WTC11 (cell line): ENCODE results near the gene REPIN1. TPM values are rescaled to one million over a fixed set of nuclear protein-coding genes. Genes with fewer than 3 reads are reported as not detected.
A peak's percentile ranks its signal among the peaks of the same experiment; 100 is the strongest.

ENCODE experiments used
- ATAC-seq: fragments of 200-7000 bp; cut with Tn5 transposase; 2 replicates; pipeline ENCODE4 v1.10.0; 2021; ENCODE audit warnings: mild to moderate bottlenecking, moderate library complexity
- CTCF ChIA-PET: fragments of 300-600 bp; sonication (Branson Sonifier 250); formaldehyde crosslinking; loops from one replicate; lab custom pipeline; 2021; ENCODE audit warnings: antibody characterized with exemption; lab: Charles Lee
- POLR2A ChIA-PET: fragments of 350-600 bp; sonication (Branson Sonifier 250); formaldehyde crosslinking; loops from one replicate; lab custom pipeline; 2021; ENCODE audit warnings: antibody characterized with exemption; lab: Charles Lee
- DNase-seq: peaks from one replicate; pipeline ENCODE4 v3.0.0; 2021; ENCODE audit warnings: low spot score
- H3K27ac Mint-ChIP-seq: 2 replicates; pipeline ENCODE4 v1.8.0; 2021; ENCODE audit warnings: mixed read lengths
- H3K27me3 Mint-ChIP-seq: 2 replicates; pipeline ENCODE4 v1.8.0; 2021; ENCODE audit warnings: low read depth, mild to moderate bottlenecking, moderate library complexity, mixed read lengths
- H3K36me3 Mint-ChIP-seq: 2 replicates; pipeline ENCODE4 v1.8.0; 2021; ENCODE audit warnings: mixed read lengths
- H3K4me1 Mint-ChIP-seq: 2 replicates; pipeline ENCODE4 v1.8.0; 2022; ENCODE audit warnings: mixed read lengths
- H3K4me3 Mint-ChIP-seq: 2 replicates; pipeline ENCODE4 v1.8.0; 2021; ENCODE audit warnings: mild to moderate bottlenecking, moderate library complexity, mixed read lengths
- H3K9me3 Mint-ChIP-seq: 2 replicates; pipeline ENCODE4 v1.8.0; 2021; ENCODE audit warnings: mixed read lengths
- ATF6 ChIP-seq: sonication (generic); formaldehyde crosslinking; IDR thresholded peaks from 2 replicates; pipeline ENCODE4 v1.8.1; 2023; ENCODE audit warnings: mild to moderate bottlenecking, missing genetic modification reagents
- CDX4 ChIP-seq: fragments of 250-450 bp; sonication (Bioruptor Pico); IDR thresholded peaks from 2 replicates; pipeline ENCODE4 v1.9.0; 2021; ENCODE audit warnings: moderate library complexity, mild to moderate bottlenecking, inconsistent platforms, borderline replicate concordance
- CREB1 ChIP-seq: sonication (generic); formaldehyde crosslinking; IDR thresholded peaks from 2 replicates; pipeline ENCODE4 v1.8.0; 2023; ENCODE audit warnings: mild to moderate bottlenecking, missing genetic modification reagents
- ELF4 ChIP-seq: sonication (generic); formaldehyde crosslinking; IDR thresholded peaks from 2 replicates; pipeline ENCODE4 v1.8.1; 2022; ENCODE audit warnings: low read depth, mild to moderate bottlenecking, moderate library complexity, missing genetic modification reagents
- ESRRA ChIP-seq: sonication (generic); formaldehyde crosslinking; IDR thresholded peaks from 2 replicates; pipeline ENCODE4 v1.8.1; 2022; ENCODE audit warnings: mild to moderate bottlenecking, missing genetic modification reagents, borderline replicate concordance
- FOXJ3 ChIP-seq: sonication (generic); formaldehyde crosslinking; IDR thresholded peaks from 2 replicates; pipeline ENCODE4 v1.9.0; 2021; ENCODE audit warnings: missing genetic modification reagents, mild to moderate bottlenecking, borderline replicate concordance
- FOXK1 ChIP-seq: sonication (generic); formaldehyde crosslinking; IDR thresholded peaks from 2 replicates; pipeline ENCODE4 v1.8.0; 2022; ENCODE audit warnings: mild to moderate bottlenecking, moderate library complexity, missing genetic modification reagents
- JAZF1 ChIP-seq: fragments of 250-450 bp; sonication (Bioruptor Pico); IDR thresholded peaks from 2 replicates; pipeline ENCODE4 v1.9.0; 2021; ENCODE audit warnings: moderate library complexity, mild to moderate bottlenecking, inconsistent platforms
- PRRX2 ChIP-seq: fragments of 250-450 bp; sonication (Bioruptor Pico); IDR thresholded peaks from 2 replicates; pipeline ENCODE4 v1.8.0; 2021; ENCODE audit warnings: mild to moderate bottlenecking
- SP1 ChIP-seq: sonication (generic); formaldehyde crosslinking; conservative IDR thresholded peaks from 2 replicates; pipeline ENCODE4 v1.8.1; 2022; ENCODE audit warnings: missing genetic modification reagents
- USF1 ChIP-seq: sonication (generic); formaldehyde crosslinking; IDR thresholded peaks from 2 replicates; pipeline ENCODE4 v1.8.0; 2022; ENCODE audit warnings: mild to moderate bottlenecking, missing genetic modification reagents
- ZNF121 ChIP-seq: sonication (generic); formaldehyde crosslinking; IDR thresholded peaks from 2 replicates; pipeline ENCODE4 v1.8.0; 2023; ENCODE audit warnings: missing genetic modification reagents
- ZNF138 ChIP-seq: sonication (generic); formaldehyde crosslinking; conservative IDR thresholded peaks from 2 replicates; pipeline ENCODE4 v1.8.1; 2022; ENCODE audit warnings: mild to moderate bottlenecking, moderate library complexity, missing genetic modification reagents
- ZNF232 ChIP-seq: sonication (generic); formaldehyde crosslinking; IDR thresholded peaks from 2 replicates; pipeline ENCODE4 v1.8.0; 2022; ENCODE audit warnings: mild to moderate bottlenecking, missing genetic modification reagents
- ZNF317 ChIP-seq: sonication (generic); formaldehyde crosslinking; IDR thresholded peaks from 2 replicates; pipeline ENCODE4 v1.8.1; 2023; ENCODE audit warnings: low read depth, mild to moderate bottlenecking, moderate library complexity, missing genetic modification reagents, borderline replicate concordance
- ZNF423 ChIP-seq: fragments of 250-450 bp; sonication (Bioruptor Pico); IDR thresholded peaks from 2 replicates; pipeline ENCODE4 v2.1.2; 2022; ENCODE audit warnings: mild to moderate bottlenecking, moderate library complexity
- ZNF512 ChIP-seq: sonication (generic); formaldehyde crosslinking; IDR thresholded peaks from 2 replicates; pipeline ENCODE4 v1.8.1; 2022; ENCODE audit warnings: missing genetic modification reagents, borderline replicate concordance
- total RNA-seq: library from RNA; stranded (reverse); gene quantifications from 3 replicates; pipeline ENCODE4 v1.2.3, GENCODE V29; 2021
- TF ChIP-seq, protein P1 (sequence below): sonication (generic); formaldehyde crosslinking; IDR thresholded peaks from 2 replicates; pipeline ENCODE4 v1.8.1; 2023; ENCODE audit warnings: mild to moderate bottlenecking, missing genetic modification reagents, borderline replicate concordance

REPIN1 gene
- total RNA-seq, 1 experiment from 2014 or later: 130 TPM

- ChIA-PET CTCF (interaction anchor here (1.1 to 4.5 kb wide), 5 partner anchors 16 to 72 kb away, joined by 5 to 33 read pairs (median 8); no protein-coding TSS in a partner anchor), POLR2A (interaction anchor here (1.2 to 6.5 kb wide), 5 partner anchors 16 to 66 kb away, joined by 3 to 50 read pairs (median 16); partner anchors contain the start of gene REPIN1)
- no peak overlapping the region for H3K4me3 Mint-ChIP-seq
Observed at GRCh38 chr7:150400788-150401423, 32.3 kb downstream of the REPIN1 start.

GRCh38 chr7:150401424-150401790, 32.8 kb downstream of the REPIN1 start:
- CTCF ChIA-PET: interaction anchor here (0.5 to 4.5 kb wide), 6 partner anchors 17 to 628 kb away, joined by 3 to 33 read pairs (median 6); partner anchors contain the start of gene ZNF467
- H3K27ac Mint-ChIP-seq: peak overlapping the region; percentile 99
- peak; percentile 1 for ATAC-seq
- peaks cover 7% of the 10 kb centered on the region for H3K36me3 Mint-ChIP-seq
- H3K9me3 Mint-ChIP-seq: no peaks in the 10 kb centered on the region
- TF ChIP-seq ATF6 (CRISPR knock-in tag) (no peak), PRRX2 (no peak), FOXK1 (CRISPR knock-in tag) (no peak), ZNF232 (CRISPR knock-in tag) (no peak), CREB1 (CRISPR knock-in tag) (no peak), FOXJ3 (CRISPR knock-in tag) (no peak)
- no peak for DNase-seq
- H3K4me3 Mint-ChIP-seq: no peak overlapping the region
- POLR2A ChIA-PET: interaction anchor here (1.4 to 6.5 kb wide), 5 partner anchors 17 to 72 kb away, joined by 6 to 50 read pairs (median 16); partner anchors contain the start of gene REPIN1
- peaks cover 75% of the 10 kb centered on the region for H3K4me1 Mint-ChIP-seq
- H3K27me3 Mint-ChIP-seq: no peaks in the 10 kb centered on the region

More at GRCh38 chr7:150400788-150401423, 32.3 kb downstream of the REPIN1 start:
- no peak for TF ChIP-seq ZNF317
- no peak for TF ChIP-seq SP1
- no peak for TF ChIP-seq ZNF512 (CRISPR knock-in tag)
- no peak for TF ChIP-seq JAZF1 (CRISPR knock-in tag)
- peak; percentile 97 for TF ChIP-seq ZNF121 (CRISPR knock-in tag)
- no peak for TF ChIP-seq ESRRA (CRISPR knock-in tag)
- no peak for TF ChIP-seq CREB1 (CRISPR knock-in tag)
- no peak for TF ChIP-seq ELF4
- no peak for TF ChIP-seq CDX4
- TF ChIP-seq, protein P1, sequence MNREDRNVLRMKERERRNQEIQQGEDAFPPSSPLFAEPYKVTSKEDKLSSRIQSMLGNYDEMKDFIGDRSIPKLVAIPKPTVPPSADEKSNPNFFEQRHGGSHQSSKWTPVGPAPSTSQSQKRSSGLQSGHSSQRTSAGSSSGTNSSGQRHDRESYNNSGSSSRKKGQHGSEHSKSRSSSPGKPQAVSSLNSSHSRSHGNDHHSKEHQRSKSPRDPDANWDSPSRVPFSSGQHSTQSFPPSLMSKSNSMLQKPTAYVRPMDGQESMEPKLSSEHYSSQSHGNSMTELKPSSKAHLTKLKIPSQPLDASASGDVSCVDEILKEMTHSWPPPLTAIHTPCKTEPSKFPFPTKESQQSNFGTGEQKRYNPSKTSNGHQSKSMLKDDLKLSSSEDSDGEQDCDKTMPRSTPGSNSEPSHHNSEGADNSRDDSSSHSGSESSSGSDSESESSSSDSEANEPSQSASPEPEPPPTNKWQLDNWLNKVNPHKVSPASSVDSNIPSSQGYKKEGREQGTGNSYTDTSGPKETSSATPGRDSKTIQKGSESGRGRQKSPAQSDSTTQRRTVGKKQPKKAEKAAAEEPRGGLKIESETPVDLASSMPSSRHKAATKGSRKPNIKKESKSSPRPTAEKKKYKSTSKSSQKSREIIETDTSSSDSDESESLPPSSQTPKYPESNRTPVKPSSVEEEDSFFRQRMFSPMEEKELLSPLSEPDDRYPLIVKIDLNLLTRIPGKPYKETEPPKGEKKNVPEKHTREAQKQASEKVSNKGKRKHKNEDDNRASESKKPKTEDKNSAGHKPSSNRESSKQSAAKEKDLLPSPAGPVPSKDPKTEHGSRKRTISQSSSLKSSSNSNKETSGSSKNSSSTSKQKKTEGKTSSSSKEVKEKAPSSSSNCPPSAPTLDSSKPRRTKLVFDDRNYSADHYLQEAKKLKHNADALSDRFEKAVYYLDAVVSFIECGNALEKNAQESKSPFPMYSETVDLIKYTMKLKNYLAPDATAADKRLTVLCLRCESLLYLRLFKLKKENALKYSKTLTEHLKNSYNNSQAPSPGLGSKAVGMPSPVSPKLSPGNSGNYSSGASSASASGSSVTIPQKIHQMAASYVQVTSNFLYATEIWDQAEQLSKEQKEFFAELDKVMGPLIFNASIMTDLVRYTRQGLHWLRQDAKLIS (CRISPR knock-in tag): no peak
- TF ChIP-seq ZNF138: no peak
- TF ChIP-seq ZNF423: no peak
- TF ChIP-seq FOXK1 (CRISPR knock-in tag): no peak
- TF ChIP-seq USF1 (CRISPR knock-in tag): peak; percentile 40; the same call in 1 of the 2 replicates
- TF ChIP-seq, all 79 proteins: peak for 2
- H3K9me3 Mint-ChIP-seq: no peaks in the 10 kb centered on the region
- peaks cover 12% of the 10 kb centered on the region for H3K36me3 Mint-ChIP-seq
- H3K27ac Mint-ChIP-seq: peak overlapping the region; percentile 99
- no peaks in the 10 kb centered on the region for H3K27me3 Mint-ChIP-seq
- peak; percentile 20 for DNase-seq
- peaks cover 75% of the 10 kb centered on the region for H3K4me1 Mint-ChIP-seq
- ATAC-seq: no peak
